Cerebellar cortex (tissue), 1 donor: ENCODE measurements around the gene CT47C1.
"Not testable (repeated sequence)": the region's sequence is repeated elsewhere in the genome, so short reads cannot be mapped to it uniquely, and the experiment has no call there.

ENCODE experiments used
- DNase-seq: peaks from one replicate; pipeline ENCODE4 v3.0.0-alpha.2; 2015; ENCODE audit warnings: low spot score

CT47C1 gene

GRCh38 chrX:119072744-119073143 lies at the start of gene CT47C1:
TSS of gene CT47C1 (plus strand) at chrX:119072993. CDS start at chrX:119073226, 233 bp downstream.
- no peak for DNase-seq

- DNase-seq, result no peak
Observed at GRCh38 chrX:119025900-119026299, 46.9 kb upstream of the CT47C1 start.

- DNase-seq, result not testable (repeated sequence)
Observed at GRCh38 chrX:119026344-119026743, 46.4 kb upstream of the CT47C1 start.

GRCh38 chrX:119027960-119028732 lies 44.6 kb upstream of the CT47C1 start:
- DNase-seq, result not testable (repeated sequence)

GRCh38 chrX:119028733-119029330 lies 44.0 kb upstream of the CT47C1 start:
- DNase-seq, result no peak

GRCh38 chrX:119029656-119030055 lies 43.1 kb upstream of the CT47C1 start:
- DNase-seq, result not testable (repeated sequence)

GRCh38 chrX:119030990-119031389 lies 41.8 kb upstream of the CT47C1 start:
- no peak for DNase-seq

- DNase-seq, result no peak
Observed at GRCh38 chrX:119036107-119037029, 36.4 kb upstream of the CT47C1 start.

- no peak for DNase-seq
Observed at GRCh38 chrX:119040432-119040831, 32.4 kb upstream of the CT47C1 start.

- DNase-seq, result no peak
Observed at GRCh38 chrX:119041175-119041574, 31.6 kb upstream of the CT47C1 start.

- no peak for DNase-seq
Observed at GRCh38 chrX:119042040-119042439, 30.8 kb upstream of the CT47C1 start.

- DNase-seq, result no peak
Observed at GRCh38 chrX:119042996-119043395, 29.8 kb upstream of the CT47C1 start.

GRCh38 chrX:119045884-119046283 lies 26.9 kb upstream of the CT47C1 start:
- DNase-seq, result no peak

GRCh38 chrX:119055687-119056086 lies 17.1 kb upstream of the CT47C1 start:
- DNase-seq, result no peak

- DNase-seq, result no peak
Observed at GRCh38 chrX:119062750-119063374, 9.9 kb upstream of the CT47C1 start.

- DNase-seq, result no peak
Observed at GRCh38 chrX:119063428-119063827, 9.4 kb upstream of the CT47C1 start.

- peak; percentile 64 for DNase-seq
Observed at GRCh38 chrX:119067023-119067739, 5.6 kb upstream of the CT47C1 start.

- DNase-seq, result no peak
Observed at GRCh38 chrX:119069128-119069527, 3.7 kb upstream of the CT47C1 start.

- DNase-seq, result no peak
Observed at GRCh38 chrX:119069762-119070161, 3.0 kb upstream of the CT47C1 start.

- DNase-seq, result no peak
Observed at GRCh38 chrX:119071381-119071780, 1.4 kb upstream of the CT47C1 start.

GRCh38 chrX:119073200-119073905 lies 560 bp downstream of the CT47C1 start:
- no peak for DNase-seq
